Esophagus (tissue), 2 donors: ENCODE data around the gene FZD10. TPM values are rescaled to one million over a fixed set of nuclear protein-coding genes. Genes with fewer than 3 reads are reported as not detected.

Experiments used
- H3K27ac ChIP-seq, 2 donors: one replicate each; pipeline ENCODE4 v1.5.1; 2013; ENCODE audit warnings: low read depth in 2 of 2, mild to moderate bottlenecking in 2 of 2, inconsistent platforms in 1 of 2, low read length in 1 of 2, moderate library complexity in 1 of 2
- H3K27me3 ChIP-seq, 2 donors: one replicate each; pipeline ENCODE4 v1.6.1; 2013; ENCODE audit warnings: low read length in 2 of 2, control low read depth in 1 of 2, mild to moderate bottlenecking in 1 of 2; ENCODE audit not compliant: insufficient read depth in 2 of 2, control insufficient read depth in 1 of 2
- H3K36me3 ChIP-seq, 2 donors: one replicate each; pipeline ENCODE4 v1.6.1; 2013; ENCODE audit warnings: low read length in 1 of 2; ENCODE audit not compliant: control insufficient read depth in 2 of 2, insufficient read depth in 2 of 2
- H3K4me1 ChIP-seq, 2 donors: one replicate each; pipeline ENCODE4 v1.6.1; 2013; ENCODE audit warnings: low read length in 1 of 2; ENCODE audit not compliant: control insufficient read depth in 2 of 2, insufficient read depth in 2 of 2
- H3K4me3 ChIP-seq, 2 donors: one replicate each; pipeline ENCODE4 v1.5.1; 2013; ENCODE audit warnings: low read length in 2 of 2, mild to moderate bottlenecking in 2 of 2, low read depth in 1 of 2, moderate library complexity in 1 of 2
- H3K9me3 ChIP-seq, 2 donors: one replicate each; pipeline ENCODE4 v1.6.1; 2013; ENCODE audit warnings: mild to moderate bottlenecking in 2 of 2, low read depth in 1 of 2, low read length in 1 of 2, moderate library complexity in 1 of 2; ENCODE audit not compliant: control insufficient read depth in 2 of 2, insufficient read depth in 1 of 2
- WGBS, 2 donors: extraction: QIAGEN DNeasy Blood & Tissue Kit; methylation state at CpG; one replicate each; pipeline ENCODE4 v1.1.7; 2013; 5-methylcytosine and 5-hydroxymethylcytosine counted together
- polyA plus RNA-seq, 2 donors: library from polyadenylated mRNA; stranded (reverse); fragments of 200-250 nt; gene quantifications; one replicate each; pipeline ENCODE4 v1.2.3, GENCODE V29; 2013
- donor health status: healthy with polysubstance abuse.
- donor health status: Bipolar disorder and iron deficiency.

FZD10 gene
- polyA plus RNA-seq, 2 donors: 7.2 to 18.7 TPM

DNA sequence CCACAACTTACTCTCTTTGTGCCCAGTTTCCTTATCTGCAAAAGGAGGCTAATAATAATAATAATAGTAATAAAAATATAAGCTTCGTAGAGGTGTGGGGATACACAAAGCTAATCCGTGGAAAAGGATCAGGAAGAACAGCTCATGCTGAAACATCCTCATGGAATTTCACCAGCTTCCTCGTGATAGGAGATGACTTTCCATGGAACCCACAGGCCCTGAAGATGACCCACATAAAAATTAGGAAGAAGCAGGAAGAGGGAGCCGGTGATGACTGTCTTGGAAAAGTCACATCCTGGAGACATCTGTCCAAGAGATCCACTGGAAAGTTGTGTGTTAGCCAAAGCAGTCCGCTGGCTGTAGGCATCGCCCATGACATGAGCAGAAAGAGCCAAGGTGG lies 31.9 kb upstream of the FZD10 start:
- H3K27ac ChIP-seq: peak overlapping the region in 1 of 2 donors; percentile 15

DNA sequence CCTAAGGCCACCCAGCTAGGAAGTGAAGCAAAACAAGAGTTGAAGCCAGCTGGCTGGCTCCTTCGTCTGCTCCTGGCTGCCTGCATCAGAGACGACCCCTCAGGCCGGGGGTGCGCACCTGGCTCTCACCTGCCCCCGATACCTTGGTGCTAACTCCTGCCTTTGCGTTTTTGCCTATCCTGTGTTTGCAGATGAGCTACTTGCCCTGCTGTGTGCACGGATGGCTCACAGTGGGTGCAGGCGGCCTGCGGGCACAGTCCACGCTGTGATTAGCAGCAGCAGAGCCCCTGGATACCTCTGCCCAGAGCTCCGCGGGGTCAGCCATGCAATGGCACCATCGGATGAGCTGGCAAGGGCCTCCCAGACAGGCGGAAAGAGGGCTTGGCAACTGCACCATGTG lies 31.2 kb upstream of the FZD10 start:
- Histone ChIP-seq H3K36me3 (no peaks in the 10 kb centered on the region), H3K27ac (peak overlapping the region in 1 of 2 donors; percentile 7), H3K9me3 (peaks cover 0 to 2% of the 10 kb centered on the region in 2 donors), H3K27me3 (no peaks in the 10 kb centered on the region), H3K4me3 (no peak overlapping the region), H3K4me1 (peaks cover 8 to 54% of the 10 kb centered on the region in 2 donors)
- 45 to 63% methylated on average over 14 of the region's 14 CpGs for WGBS, 2 donors

More for the DNA sequence above, 31.9 kb upstream of the FZD10 start:
- Histone ChIP-seq H3K4me3 (no peak overlapping the region), H3K4me1 (peaks cover 8 to 54% of the 10 kb centered on the region in 2 donors), H3K36me3 (no peaks in the 10 kb centered on the region), H3K9me3 (peaks cover 0 to 2% of the 10 kb centered on the region in 2 donors), H3K27me3 (no peaks in the 10 kb centered on the region)
- 44 to 54% methylated on average over 6 of the region's 6 CpGs for WGBS, 2 donors

DNA sequence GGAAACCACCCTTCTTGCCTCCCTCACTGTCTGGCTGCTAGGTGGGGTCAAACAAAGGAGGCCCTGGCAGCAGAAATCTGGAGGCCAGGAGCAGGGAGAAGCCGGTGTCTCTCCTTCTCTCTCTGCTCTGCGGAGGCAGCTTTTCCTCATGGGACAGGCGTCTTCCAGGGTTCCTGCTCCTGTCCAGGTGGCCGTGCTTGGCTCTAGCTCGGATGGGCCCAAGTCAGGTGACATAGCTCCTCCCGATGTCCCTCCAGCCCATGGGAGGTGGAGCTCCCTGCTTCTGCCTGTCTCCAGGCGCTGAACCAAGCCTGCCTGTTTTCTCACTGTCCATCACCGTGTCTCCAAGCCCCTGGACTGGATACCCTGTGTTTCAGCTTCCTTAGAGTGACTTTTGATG lies 30.5 kb upstream of the FZD10 start:
- Histone ChIP-seq H3K27me3 (no peaks in the 10 kb centered on the region), H3K4me3 (no peak overlapping the region), H3K4me1 (peaks cover 8 to 52% of the 10 kb centered on the region in 2 donors), H3K36me3 (no peaks in the 10 kb centered on the region), H3K9me3 (peaks cover 0 to 2% of the 10 kb centered on the region in 2 donors), H3K27ac (peak overlapping the region in 1 of 2 donors; percentile 6)
- 70 to 72% methylated on average over 5 to 8 of the region's 8 CpGs for WGBS, 2 donors

DNA sequence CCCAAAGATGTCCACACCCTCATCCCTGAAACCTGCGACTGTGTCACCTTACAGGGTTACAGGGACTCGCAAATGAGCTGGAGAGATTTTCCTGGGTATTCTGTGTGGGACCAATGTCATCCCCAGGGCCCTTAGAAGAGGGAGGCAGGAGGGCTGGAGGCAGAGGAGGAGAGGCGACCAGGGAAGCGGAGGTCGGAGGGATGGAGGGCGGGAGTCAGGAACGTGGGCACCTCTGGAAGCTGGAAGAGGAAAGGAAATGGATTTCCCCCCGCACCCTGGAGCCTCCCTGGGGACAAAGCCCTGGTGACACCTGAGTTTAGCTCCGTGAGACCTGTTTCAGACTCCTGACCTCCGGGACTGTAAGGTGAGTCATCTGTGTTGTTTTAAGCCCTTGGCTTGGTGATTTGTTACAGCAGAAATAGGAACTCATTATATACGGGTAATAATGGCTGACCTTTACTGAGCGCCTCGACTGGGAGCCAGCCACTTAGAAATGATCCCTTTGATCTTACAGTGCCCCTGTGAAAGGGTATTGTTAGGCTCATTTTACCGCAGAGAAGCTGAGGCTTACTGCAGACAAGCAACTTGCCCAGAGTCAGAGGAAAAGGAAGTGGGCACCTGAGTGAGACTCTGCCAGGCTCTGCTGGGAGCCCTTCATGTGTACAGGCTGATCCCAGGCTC lies 29.3 kb upstream of the FZD10 start:
- Histone ChIP-seq H3K4me1 (peaks cover 8 to 44% of the 10 kb centered on the region in 2 donors), H3K36me3 (no peaks in the 10 kb centered on the region), H3K4me3 (no peak overlapping the region), H3K9me3 (peaks cover 0 to 2% of the 10 kb centered on the region in 2 donors), H3K27me3 (no peaks in the 10 kb centered on the region), H3K27ac (peak overlapping the region; percentile 69 to 82)
- WGBS, 2 donors: 45 to 46% methylated on average over 14 of the region's 14 CpGs

DNA sequence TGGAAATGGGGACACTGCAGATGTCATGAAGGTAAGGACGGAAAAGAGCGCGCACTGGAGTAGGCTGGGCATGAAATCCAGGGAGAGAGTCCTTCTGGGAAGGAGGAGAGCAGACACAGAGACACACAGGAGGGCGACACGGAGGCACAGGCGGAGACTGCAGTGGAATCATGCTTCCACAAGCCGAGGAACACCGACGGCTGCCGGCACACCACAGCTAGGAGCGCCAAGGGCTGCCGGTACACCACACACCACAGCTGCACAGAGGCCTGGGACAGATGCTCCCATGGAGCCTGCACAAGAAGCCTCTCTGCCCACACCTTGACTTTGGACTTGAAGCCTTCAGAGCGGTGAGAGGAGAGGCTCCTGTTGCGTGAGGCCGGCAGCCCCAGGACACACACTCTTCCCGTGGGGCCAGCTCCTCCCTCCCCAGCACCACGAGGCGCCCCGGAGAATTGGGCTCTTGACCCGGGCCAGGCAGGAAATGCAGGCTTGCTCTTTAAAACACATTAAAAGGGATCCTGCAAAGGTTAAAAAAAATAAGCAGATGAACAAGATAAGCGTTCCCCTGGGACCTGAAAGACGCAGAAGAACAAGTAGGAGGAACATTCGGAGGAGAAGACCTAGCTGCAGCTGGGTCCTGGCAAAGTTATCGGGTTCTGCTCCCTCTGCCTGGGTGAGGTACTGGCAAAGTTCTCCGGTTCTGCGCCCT lies 28.3 kb upstream of the FZD10 start:
- H3K27ac ChIP-seq: peak overlapping the region; percentile 8 to 69
- H3K9me3 ChIP-seq: peaks cover 0 to 2% of the 10 kb centered on the region in 2 donors
- no peak overlapping the region for H3K4me3 ChIP-seq
- no peaks in the 10 kb centered on the region for H3K36me3 ChIP-seq
- WGBS, 2 donors: 59 to 71% methylated on average over 26 of the region's 26 CpGs
- no peaks in the 10 kb centered on the region for H3K27me3 ChIP-seq
- H3K4me1 ChIP-seq: peaks cover 8 to 44% of the 10 kb centered on the region in 2 donors

DNA sequence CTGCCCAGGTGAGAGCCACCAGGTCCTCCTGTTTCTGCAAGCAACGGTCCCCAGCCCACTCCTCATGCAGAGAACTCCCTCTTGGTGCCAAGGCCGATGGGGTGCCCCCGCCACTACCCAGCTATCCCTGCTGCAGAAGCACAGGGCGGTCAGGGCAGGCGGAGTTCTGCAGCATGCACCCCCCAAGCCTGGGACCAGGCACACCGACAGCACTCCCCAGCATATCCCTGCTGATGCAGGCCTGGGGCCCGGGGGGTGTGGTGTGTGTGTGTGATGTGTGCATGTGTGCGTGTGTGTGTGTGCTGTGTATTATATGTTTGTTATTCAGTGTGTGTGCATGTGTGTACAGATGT lies 27.7 kb upstream of the FZD10 start:
- Histone ChIP-seq H3K27ac (no peak overlapping the region), H3K4me1 (peaks cover 8 to 44% of the 10 kb centered on the region in 2 donors), H3K27me3 (no peaks in the 10 kb centered on the region), H3K4me3 (no peak overlapping the region), H3K36me3 (no peaks in the 10 kb centered on the region), H3K9me3 (peaks cover 0 to 2% of the 10 kb centered on the region in 2 donors)
- 71 to 79% methylated on average over 8 of the region's 8 CpGs for WGBS, 2 donors

DNA sequence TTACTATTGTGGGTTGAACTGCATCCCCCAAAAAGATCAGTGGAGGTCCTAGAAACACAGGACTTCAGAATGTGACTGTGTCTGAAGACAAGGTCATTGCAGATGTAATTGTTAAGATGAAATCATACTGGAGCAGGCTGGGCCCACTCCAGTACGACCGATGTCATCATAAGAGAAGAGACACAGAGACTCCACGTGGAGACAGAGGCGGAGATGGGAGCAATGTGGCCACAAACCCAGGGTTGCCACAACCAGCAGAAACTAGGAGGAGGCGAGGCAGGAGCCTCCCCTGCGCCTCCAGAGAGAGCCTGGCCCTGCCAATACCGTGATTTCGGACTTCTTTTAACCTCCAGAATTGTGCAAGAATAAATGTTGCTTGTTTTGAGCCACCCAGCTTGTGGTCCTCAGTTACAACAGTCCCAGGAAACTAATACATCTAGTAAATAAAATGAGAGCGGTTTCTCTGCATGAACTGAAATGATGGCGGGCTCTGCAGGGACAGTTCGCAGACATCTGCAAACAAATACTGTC lies 25.7 kb upstream of the FZD10 start:
- 46 to 58% methylated on average over 11 of the region's 11 CpGs for WGBS, 2 donors
- Histone ChIP-seq H3K27ac (peak overlapping the region; percentile 96 to 97), H3K27me3 (no peaks in the 10 kb centered on the region)

DNA sequence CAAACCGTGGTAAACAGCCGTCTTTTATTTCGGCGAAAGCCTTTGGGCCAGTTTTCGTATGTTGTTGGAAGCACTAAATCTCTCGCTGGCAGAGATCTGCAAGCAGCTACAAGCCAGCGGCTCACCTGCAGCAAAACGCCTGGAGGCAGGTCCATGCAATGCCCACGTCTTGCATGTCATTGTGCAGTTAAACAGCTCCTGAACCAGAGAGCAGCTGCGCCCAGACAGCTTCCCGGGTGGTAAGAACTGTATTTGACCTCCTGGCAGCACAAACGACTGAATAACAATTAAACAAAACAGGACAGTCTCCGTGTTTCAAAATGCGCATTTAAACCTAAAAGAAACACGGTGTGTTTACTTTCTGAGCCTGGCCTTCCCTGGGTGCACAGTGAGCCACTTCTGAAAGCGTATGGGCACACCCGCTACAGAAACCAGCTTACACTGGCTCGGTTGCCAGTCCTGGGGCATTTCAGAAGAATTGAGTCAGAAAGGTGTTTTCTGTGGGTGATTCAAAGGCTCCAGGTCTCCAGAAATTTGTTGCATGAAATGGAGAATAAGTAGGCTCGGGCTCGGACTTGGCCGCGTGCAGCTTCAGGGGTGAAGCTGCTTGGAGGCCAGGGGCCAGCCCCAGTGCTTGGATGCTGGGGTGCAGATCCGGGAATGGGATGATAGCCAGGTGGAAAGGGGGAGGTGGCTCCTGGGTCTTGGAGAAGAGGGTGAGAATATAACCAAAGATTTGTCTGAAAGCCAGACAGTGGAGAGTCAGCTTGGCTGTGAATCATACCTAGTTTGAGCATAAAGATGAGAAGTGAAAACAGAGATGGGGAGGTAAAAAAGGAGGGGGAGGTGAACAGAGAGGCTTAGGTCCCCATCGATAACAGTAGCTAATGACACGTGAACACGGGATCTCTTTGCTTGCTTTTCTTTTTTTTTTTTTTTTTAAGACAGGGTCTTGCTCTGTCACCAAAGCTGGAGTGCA lies 24.9 kb upstream of the FZD10 start:
- Histone ChIP-seq H3K4me1 (peaks cover 8 to 51% of the 10 kb centered on the region in 2 donors), H3K9me3 (peaks cover 0 to 2% of the 10 kb centered on the region in 2 donors), H3K27me3 (no peaks in the 10 kb centered on the region), H3K4me3 (no peak overlapping the region), H3K27ac (peak overlapping the region; percentile 96 to 97), H3K36me3 (no peaks in the 10 kb centered on the region)
- 36 to 46% methylated on average over 26 of the region's 26 CpGs for WGBS, 2 donors

More for the DNA sequence above, 25.7 kb upstream of the FZD10 start:
- Histone ChIP-seq H3K36me3 (no peaks in the 10 kb centered on the region), H3K9me3 (peaks cover 0 to 2% of the 10 kb centered on the region in 2 donors), H3K4me1 (peaks cover 8 to 44% of the 10 kb centered on the region in 2 donors), H3K4me3 (no peak overlapping the region)

DNA sequence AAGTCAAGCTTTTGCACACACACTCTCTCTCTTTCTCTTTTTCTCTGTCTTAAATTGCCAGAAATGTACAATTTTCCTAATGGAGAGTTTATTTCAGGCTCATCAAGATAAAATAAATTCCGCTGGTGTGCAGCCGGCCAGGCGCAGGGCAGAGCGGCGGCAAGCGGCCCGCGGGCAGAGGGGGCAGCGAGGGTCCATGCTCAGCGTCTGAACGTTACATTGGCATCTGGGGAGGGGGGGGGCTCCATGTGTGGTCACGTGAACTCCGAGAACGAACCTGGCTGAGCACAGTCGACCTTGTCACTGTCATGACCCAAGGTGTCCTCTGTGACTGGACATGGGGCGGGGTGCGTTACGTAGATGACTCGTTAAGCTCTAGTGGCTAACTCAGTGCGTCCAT lies 23.8 kb upstream of the FZD10 start:
- Histone ChIP-seq H3K4me3 (no peak overlapping the region), H3K36me3 (no peaks in the 10 kb centered on the region), H3K9me3 (no peaks in the 10 kb centered on the region), H3K27me3 (no peaks in the 10 kb centered on the region), H3K27ac (peak overlapping the region; percentile 23 to 96), H3K4me1 (peaks cover under 1 to 47% of the 10 kb centered on the region in 2 donors)
- WGBS, 2 donors: 85 to 86% methylated on average over 20 of the region's 20 CpGs
